ENCODE results near the gene CSF2RB. TPM values are rescaled to one million over a fixed set of nuclear protein-coding genes. Genes with fewer than 3 reads are reported as not detected.

The CSF2RB gene
- total and polyA plus RNA-seq, 2 of the 13 experiments (the other 11 are each of a cell fraction or from before 2014, with no cell fraction given): not detected

GRCh38 chr22:36886016-36886415, 27.4 kb upstream of the CSF2RB start:
- ChIA-PET POLR2A (no interaction called here), CTCF (ENCODE audit: low intra/inter-chr PET ratio, low total read pairs) (no interaction called here)
- no peak overlapping the region for H3K27ac ChIP-seq (ENCODE audit: extremely low read length, insufficient read depth, low read length)
- in situ Hi-C loops (cut with HindIII; ENCODE audit: extremely low pct_ligation_motif_present, low pct_unique_long_range_greater_than_20kb) (no loop called here), intact Hi-C loops (cut with micrococcal nuclease; ENCODE audit: unreplicated experiment) (no loop called here)
- H3K36me3 ChIP-seq (replicated peaks in 1 of 2; ENCODE audit: control insufficient read depth in 1 of 2, insufficient read depth in 2 of 2, low read length in 2 of 2): no peaks in the 10 kb centered on the region
- no peak overlapping the region for H3K9ac ChIP-seq (ENCODE audit: insufficient read depth, low read depth, low read length)
- BruUV-seq (replicated peaks): no TSS peak
- WGBS (ENCODE audit: low lambda C conversion rate): 23% methylated on average over 4 of the region's 4 CpGs
- ATAC-seq: no peak
- no peak for FAIRE-seq
- TF ChIP-seq HIC2 (CRISPR knock-in tag; IDR thresholded peaks at IDR 0.05; ENCODE audit: low read depth) (no peak), CENPX (CRISPR knock-in tag; IDR thresholded peaks at IDR 0.05) (no peak), ZFP36L2 (CRISPR knock-in tag; IDR thresholded peaks at IDR 0.05) (no peak), SOX6 (IDR thresholded peaks at IDR 0.05) (no peak), SOX6 (CRISPR knock-in tag; IDR thresholded peaks at IDR 0.05) (no peak), HNRNPH1 (optimal IDR thresholded peaks at IDR 0.05; ENCODE audit: low read depth, low read length) (no peak)
- H3K4me3 ChIP-seq (replicated peaks in 1 of 3; ENCODE audit: insufficient read depth in 1 of 3, low read depth in 2 of 3, low read length in 3 of 3): no peak overlapping the region
- no peaks in the 10 kb centered on the region for H3K4me1 ChIP-seq (ENCODE audit: insufficient read depth, low read length)
- H3K79me2 ChIP-seq (ENCODE audit: insufficient read depth, low read length): no peaks in the 10 kb centered on the region
- H3K4me2 ChIP-seq (ENCODE audit: low read depth, low read length): no peak overlapping the region
- H3K9me3 ChIP-seq (ENCODE audit: low read length): peaks cover 7% of the 10 kb centered on the region
- H3K27me3 ChIP-seq (ENCODE audit: control insufficient read depth in 1 of 2, insufficient read depth in 2 of 2, low read length in 2 of 2): peaks cover 0 to 18% of the 10 kb centered on the region in 2 experiments; a peak in 2 of 5 replicates
- no peaks in the 10 kb centered on the region for H4K20me1 ChIP-seq (ENCODE audit: insufficient read depth, low read length)
- no peak for DNase-seq (ENCODE audit: low spot score)
- no peak overlapping the region for H2AFZ ChIP-seq (ENCODE audit: low read length)

DNA sequence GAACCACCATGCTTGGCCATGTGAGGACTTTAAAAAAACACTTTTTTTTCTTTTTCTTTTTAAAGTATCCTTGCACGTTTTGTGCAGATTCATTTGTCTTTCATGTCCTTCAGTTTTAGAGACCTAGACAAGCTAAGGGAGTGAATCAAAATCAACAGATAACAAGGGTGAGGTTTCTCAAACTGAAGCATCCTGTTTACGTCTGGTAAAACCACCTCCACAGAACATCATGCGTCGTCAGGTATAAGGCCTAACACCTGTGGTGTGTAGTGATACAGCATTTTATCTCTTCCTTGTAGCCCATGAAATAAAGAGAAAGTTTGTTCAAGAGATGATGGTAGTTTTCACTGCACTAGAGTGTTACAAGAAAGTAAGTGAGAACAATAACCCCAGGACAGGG, 26.3 kb upstream of the CSF2RB start:
- no peaks in the 10 kb centered on the region for H3K4me1 ChIP-seq (ENCODE audit: insufficient read depth, low read length)
- FAIRE-seq (no peak), DNase-seq (ENCODE audit: low spot score) (no peak), ATAC-seq (no peak)
- WGBS (ENCODE audit: low lambda C conversion rate): 31% methylated on average over 4 of the region's 4 CpGs
- intact Hi-C loops (cut with micrococcal nuclease; ENCODE audit: unreplicated experiment) (no loop called here), in situ Hi-C loops (cut with HindIII; ENCODE audit: extremely low pct_ligation_motif_present, low pct_unique_long_range_greater_than_20kb) (no loop called here)
- no peaks in the 10 kb centered on the region for H3K36me3 ChIP-seq (replicated peaks in 1 of 2; ENCODE audit: control insufficient read depth in 1 of 2, insufficient read depth in 2 of 2, low read length in 2 of 2)
- BruUV-seq (replicated peaks): no TSS peak
- no peaks in the 10 kb centered on the region for H3K9me3 ChIP-seq (ENCODE audit: low read length)
- H3K4me2 ChIP-seq (ENCODE audit: low read depth, low read length): no peak overlapping the region
- H3K4me3 ChIP-seq (replicated peaks in 1 of 3; ENCODE audit: insufficient read depth in 1 of 3, low read depth in 2 of 3, low read length in 3 of 3): no peak overlapping the region
- no peak overlapping the region for H2AFZ ChIP-seq (ENCODE audit: low read length)
- H3K27ac ChIP-seq (ENCODE audit: extremely low read length, insufficient read depth, low read length): no peak overlapping the region
- H3K27me3 ChIP-seq (ENCODE audit: control insufficient read depth in 1 of 2, insufficient read depth in 2 of 2, low read length in 2 of 2): peaks cover 0 to 18% of the 10 kb centered on the region in 2 experiments; a peak in 2 of 5 replicates
- no peaks in the 10 kb centered on the region for H4K20me1 ChIP-seq (ENCODE audit: insufficient read depth, low read length)
- ChIA-PET POLR2A (no interaction called here), CTCF (ENCODE audit: low intra/inter-chr PET ratio, low total read pairs) (no interaction called here)
- no peaks in the 10 kb centered on the region for H3K79me2 ChIP-seq (ENCODE audit: insufficient read depth, low read length)
- no peak overlapping the region for H3K9ac ChIP-seq (ENCODE audit: insufficient read depth, low read depth, low read length)
- TF ChIP-seq FOXO1 (CRISPR knock-in tag; IDR thresholded peaks at IDR 0.05) (no peak), RAD51 (IDR thresholded peaks at IDR 0.05; ENCODE audit: borderline replicate concordance) (no peak), CAMTA2 (CRISPR knock-in tag; IDR thresholded peaks at IDR 0.05; ENCODE audit: borderline replicate concordance) (no peak), REL (CRISPR knock-in tag; conservative IDR thresholded peaks at IDR 0.05) (no peak), ZNF878 (CRISPR knock-in tag; IDR thresholded peaks at IDR 0.05) (no peak), MYNN (CRISPR knock-in tag; IDR thresholded peaks at IDR 0.05; ENCODE audit: low read depth) (no peak), ZNF136 (CRISPR knock-in tag; IDR thresholded peaks at IDR 0.05; ENCODE audit: low read depth) (no peak), ZNF530 (CRISPR knock-in tag; IDR thresholded peaks at IDR 0.05; ENCODE audit: low read depth) (no peak), ZNF749 (CRISPR knock-in tag; IDR thresholded peaks at IDR 0.05; ENCODE audit: borderline replicate concordance) (no peak), TCF7 (IDR thresholded peaks at IDR 0.05; ENCODE audit: low read depth) (no peak), PTBP1 (IDR thresholded peaks at IDR 0.05; ENCODE audit: low read depth, low read length, poor library complexity, severe bottlenecking) (no peak), ZFP90 (CRISPR knock-in tag; IDR thresholded peaks at IDR 0.05; ENCODE audit: borderline replicate concordance) (no peak), MEIS2 (CRISPR knock-in tag; IDR thresholded peaks at IDR 0.05) (no peak), ZNF263 (CRISPR knock-in tag; IDR thresholded peaks at IDR 0.05) (no peak), ZNF850 (CRISPR knock-in tag; conservative IDR thresholded peaks at IDR 0.05) (no peak)

Data from HepG2 (cell line).